SIG-M5 (cell line): ENCODE data around the gene ABI3.
"Not testable (repeated sequence)": the region's sequence is repeated elsewhere in the genome, so short reads cannot be mapped to it uniquely, and the experiment has no call there.

Experiments used
- DNase-seq: peaks from one replicate; lab custom pipeline; 2025; lab: John Stamatoyannopoulos, UW

The ABI3 gene

GRCh38 chr17:49252148-49252695, 41.7 kb downstream of the ABI3 start:
- peak; percentile 23 for DNase-seq

- DNase-seq, result no peak
Measured at GRCh38 chr17:49254066-49254465, 43.6 kb downstream of the ABI3 start.

GRCh38 chr17:49255125-49255524, 44.6 kb downstream of the ABI3 start:
- no peak for DNase-seq

GRCh38 chr17:49258394-49258793, 47.9 kb downstream of the ABI3 start:
- DNase-seq, result no peak

- DNase-seq, result no peak
Measured at GRCh38 chr17:49259663-49260010, 49.1 kb downstream of the ABI3 start.

GRCh38 chr17:49260011-49260816, 49.7 kb downstream of the ABI3 start:
- DNase-seq, result no peak

GRCh38 chr17:49260817-49261291, 50.3 kb downstream of the ABI3 start:
- peak; percentile 70 for DNase-seq

GRCh38 chr17:49261540-49261939, 51.0 kb downstream of the ABI3 start:
- not testable (repeated sequence) for DNase-seq

- no peak for DNase-seq
Measured at GRCh38 chr17:49266233-49266632, 55.7 kb downstream of the ABI3 start.

- DNase-seq, result no peak
Measured at GRCh38 chr17:49267912-49268311, 57.4 kb downstream of the ABI3 start.

GRCh38 chr17:49269356-49269755, 58.8 kb downstream of the ABI3 start:
- DNase-seq, result no peak
